IMR-90 (cell line): ENCODE measurements around the gene NF1. TPM values are rescaled to one million over a fixed set of nuclear protein-coding genes. Genes with fewer than 3 reads are reported as not detected.
A peak's percentile ranks its signal among the peaks of the same experiment; 100 is the strongest.

Source experiments
- CEBPB ChIP-seq: IDR thresholded peaks from 2 replicates; pipeline ENCODE4 v1.6.1; 2012; ENCODE audit warnings: low read depth, low read length, improper control_type of control experiment
- CHD1 ChIP-seq: IDR thresholded peaks from 2 replicates; pipeline ENCODE4 v1.6.1; 2012; ENCODE audit warnings: low read depth, low read length, improper control_type of control experiment
- FOS ChIP-seq: fragments of 150-350 bp; IDR thresholded peaks from 2 replicates; pipeline ENCODE4 v1.6.1; 2016; ENCODE audit warnings: low read depth, low read length
- POLR2A ChIP-seq: IDR thresholded peaks from 2 replicates; pipeline ENCODE4 v1.6.1; 2012; ENCODE audit warnings: mild to moderate bottlenecking, low read depth, low read length
- RCOR1 ChIP-seq: IDR thresholded peaks from 2 replicates; pipeline ENCODE4 v1.6.1; 2012; ENCODE audit warnings: mild to moderate bottlenecking, low read length, improper control_type of control experiment; ENCODE audit not compliant: insufficient replicate concordance
- polyA plus RNA-seq, 3 experiments: library from polyadenylated mRNA; depleted of rRNA; stranded (reverse); fragments of >200 nt; gene quantifications; 2 replicates each; pipeline ENCODE4 v1.2.3, GENCODE V29; 2012; ENCODE audit warnings: low replicate concordance in 1 of 3
- total RNA-seq: library from RNA; depleted of rRNA; stranded (reverse); fragments of >200 nt; gene quantifications from 2 replicates; pipeline ENCODE4 v1.2.3, GENCODE V29; 2012
- TF ChIP-seq, protein P1 (sequence below): conservative IDR thresholded peaks from 2 replicates; pipeline ENCODE4 v1.5.1; 2012; ENCODE audit warnings: mild to moderate bottlenecking, low read depth, low read length, improper control_type of control experiment

Gene NF1
- total and polyA plus RNA-seq, 2 of the 4 experiments (the other 2 are of a cell fraction) = 17.9 to 48.6 TPM

DNA sequence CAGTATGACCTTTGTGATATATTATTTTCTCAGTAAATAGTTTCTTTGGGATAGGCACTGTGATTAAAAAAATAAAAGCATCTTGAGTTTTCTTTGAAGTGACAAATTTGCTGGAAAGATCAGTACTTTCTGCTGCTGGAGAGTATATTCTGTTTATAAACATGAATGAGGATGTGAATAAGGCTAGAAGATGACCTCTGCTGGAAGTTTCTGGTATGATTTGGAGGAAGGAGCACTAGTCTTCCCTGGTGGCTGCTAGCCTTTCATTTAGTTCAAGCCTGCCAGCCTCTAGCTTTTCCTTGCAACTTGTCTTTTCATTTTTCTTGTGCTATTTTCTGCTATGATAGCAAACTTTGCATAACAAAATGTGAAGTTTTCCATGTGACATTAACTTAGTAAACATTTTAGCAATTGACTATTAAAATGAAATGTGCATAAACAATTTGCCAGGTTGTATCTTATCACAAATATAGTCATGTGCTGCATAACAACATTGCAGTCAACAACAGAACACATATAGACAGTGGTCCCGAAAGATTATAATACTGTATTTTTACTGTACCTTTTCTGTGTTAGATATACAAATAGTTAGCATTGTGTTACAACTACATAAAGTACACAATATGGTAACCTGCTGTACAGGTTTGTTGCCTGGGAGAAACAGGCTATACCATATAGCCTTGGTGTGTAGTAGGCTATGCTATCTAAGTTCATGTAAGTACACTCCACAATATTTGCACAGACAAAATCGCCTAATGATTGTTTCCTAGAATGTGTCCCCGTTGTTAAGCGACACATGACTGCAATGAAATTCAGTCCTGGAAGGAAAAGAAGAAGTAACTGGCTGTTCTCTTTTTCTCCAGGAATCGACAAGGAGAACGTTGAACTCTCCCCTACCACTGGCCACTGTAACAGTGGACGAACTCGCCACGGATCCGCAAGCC, 278.6 kb downstream of the NF1 start (continued):
- TF ChIP-seq, protein P1, sequence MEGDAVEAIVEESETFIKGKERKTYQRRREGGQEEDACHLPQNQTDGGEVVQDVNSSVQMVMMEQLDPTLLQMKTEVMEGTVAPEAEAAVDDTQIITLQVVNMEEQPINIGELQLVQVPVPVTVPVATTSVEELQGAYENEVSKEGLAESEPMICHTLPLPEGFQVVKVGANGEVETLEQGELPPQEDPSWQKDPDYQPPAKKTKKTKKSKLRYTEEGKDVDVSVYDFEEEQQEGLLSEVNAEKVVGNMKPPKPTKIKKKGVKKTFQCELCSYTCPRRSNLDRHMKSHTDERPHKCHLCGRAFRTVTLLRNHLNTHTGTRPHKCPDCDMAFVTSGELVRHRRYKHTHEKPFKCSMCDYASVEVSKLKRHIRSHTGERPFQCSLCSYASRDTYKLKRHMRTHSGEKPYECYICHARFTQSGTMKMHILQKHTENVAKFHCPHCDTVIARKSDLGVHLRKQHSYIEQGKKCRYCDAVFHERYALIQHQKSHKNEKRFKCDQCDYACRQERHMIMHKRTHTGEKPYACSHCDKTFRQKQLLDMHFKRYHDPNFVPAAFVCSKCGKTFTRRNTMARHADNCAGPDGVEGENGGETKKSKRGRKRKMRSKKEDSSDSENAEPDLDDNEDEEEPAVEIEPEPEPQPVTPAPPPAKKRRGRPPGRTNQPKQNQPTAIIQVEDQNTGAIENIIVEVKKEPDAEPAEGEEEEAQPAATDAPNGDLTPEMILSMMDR = peak; percentile 69
- TF ChIP-seq POLR2A (no peak), RCOR1 (no peak), CHD1 (no peak), CEBPB (no peak), FOS (no peak)
